ENCODE data around the gene ADIPOR1. TPM values are rescaled to one million over a fixed set of nuclear protein-coding genes. Genes with fewer than 3 reads are reported as not detected.

Gene ADIPOR1
- total and polyA plus RNA-seq, 2 of the 4 experiments (the other 2 are of a cell fraction): 82.7 to 92.5 TPM

GRCh38 chr1:202952818-202953217 lies 5.3 kb downstream of the ADIPOR1 start:
- Histone ChIP-seq H3K4me2 (ENCODE audit: low read depth, low read length) (no peak overlapping the region), H4K5ac (ENCODE audit: low read depth, low read length) (no peak overlapping the region), H3K56ac (ENCODE audit: extremely low read depth, insufficient read depth, low read length) (no peak overlapping the region), H3K23ac (ENCODE audit: low read depth, low read length) (no peak overlapping the region), H3K27ac (ENCODE audit: insufficient read depth, low read length) (no peak overlapping the region), H2BK20ac (ENCODE audit: low read depth, low read length) (no peak overlapping the region), H3K9me3 (ENCODE audit: control insufficient read depth, insufficient read depth, low read length) (no peaks in the 10 kb centered on the region), H3K4me3 (ENCODE audit: insufficient read depth, low read depth, low read length) (no peak overlapping the region), H3K27me3 (ENCODE audit: control insufficient read depth, insufficient read depth, low read length) (no peaks in the 10 kb centered on the region), H4K8ac (ENCODE audit: low read depth in 2 of 2, low read length in 2 of 2) (no peak overlapping the region), H2BK15ac (ENCODE audit: low read depth, low read length) (no peak overlapping the region), H3K9ac (ENCODE audit: low read depth, low read length) (no peak overlapping the region), H3K79me1 (ENCODE audit: low read depth in 1 of 2, low read length in 2 of 2) (peaks cover 18 to 72% of the 10 kb centered on the region in 2 experiments), H4K20me1 (ENCODE audit: insufficient read depth, low read length) (peaks cover 42% of the 10 kb centered on the region; the same call in 1 of the 2 replicates), H2BK120ac (ENCODE audit: low read depth, low read length) (no peak overlapping the region), H3K9me1 (ENCODE audit: insufficient read depth, low read length) (peaks cover 6% of the 10 kb centered on the region; the same call in 1 of the 2 replicates), H3K18ac (ENCODE audit: low read depth, low read length) (no peak overlapping the region), H3K14ac (replicated peaks; ENCODE audit: low read depth, low read length) (no peak overlapping the region), H3K4me1 (ENCODE audit: control insufficient read depth, insufficient read depth, low read length) (no peaks in the 10 kb centered on the region), H4K91ac (ENCODE audit: insufficient read depth, low read depth, low read length) (no peak overlapping the region), H3K4ac (ENCODE audit: low read depth, low read length) (no peak overlapping the region), H2AK5ac (ENCODE audit: low read depth, low read length) (no peak overlapping the region), H2AFZ (replicated peaks; ENCODE audit: low read length, poor library complexity) (no peak overlapping the region), H2AK9ac (replicated peaks; ENCODE audit: low read depth, low read length, poor library complexity) (no peak overlapping the region), H2BK5ac (ENCODE audit: low read depth, low read length, poor library complexity, severe bottlenecking) (no peak overlapping the region), H3K36me3 (ENCODE audit: control insufficient read depth, insufficient read depth, low read length) (peaks cover 23% of the 10 kb centered on the region)
- ATAC-seq (ENCODE audit: low read depth): peak; percentile 40
- dilution Hi-C loops (cut with HindIII; ENCODE audit: low sequenced_read_pairs, unreplicated experiment) (no loop called here), in situ Hi-C loops (cut with MboI; ENCODE audit: low sequenced_read_pairs) (no loop called here), intact Hi-C loops (cut with micrococcal nuclease) (loop anchor here (1.0 kb wide), 1 partner anchor 24 kb away; no protein-coding TSS in a partner anchor)
- DNase-seq: peak; percentile 53
- no CpG with 5 or more reads among the region's 4 CpGs for WGBS, 2 experiments (ENCODE audit: extremely low coverage in 2 of 2, insufficient read length in 1 of 2)
- BruUV-seq (replicated peaks): no TSS peak
- CTCF ChIA-PET: interaction anchor here (0.6 kb wide), 1 partner anchor 263 kb away, joined by 3 read pairs; no protein-coding TSS in a partner anchor
- no peak for TF ChIP-seq NFE2L2 (IDR thresholded peaks at IDR 0.05; ENCODE audit: low read depth, low read length)
- TF ChIP-seq BHLHE40 (IDR thresholded peaks at IDR 0.05; ENCODE audit: low read depth, low read length): no peak
- TF ChIP-seq MAFK (IDR thresholded peaks at IDR 0.05; ENCODE audit: low read depth, low read length): no peak
- no peak for TF ChIP-seq CEBPB (IDR thresholded peaks at IDR 0.05; ENCODE audit: low read depth, low read length)
- TF ChIP-seq CHD1 (IDR thresholded peaks at IDR 0.05; ENCODE audit: low read depth, low read length): no peak
- POLR2A ChIA-PET (ENCODE audit: unreplicated experiment): no interaction called here

All from IMR-90 (cell line).